Small intestine (tissue), 7 donors: ENCODE measurements around the gene RTP5. TPM values are rescaled to one million over a fixed set of nuclear protein-coding genes. Genes with fewer than 3 reads are reported as not detected.

Experiments used
- DNase-seq, 2 donors: peaks; one replicate each; pipeline versions ENCODE4 v3.0.0 to v3.0.0-alpha.2; 2013
- FAIRE-seq: peaks from 2 replicates; lab custom pipeline; 2012; peaks lifted over from hg19 to GRCh38; lab: Jason Lieb, UNC
- H3K27ac ChIP-seq, 3 donors: one replicate each; pipeline ENCODE4 v1.5.1; 2013; ENCODE audit warnings: low read length in 2 of 3, mild to moderate bottlenecking in 2 of 3, control low read depth in 1 of 3, inconsistent platforms in 1 of 3, low read depth in 1 of 3, moderate library complexity in 1 of 3
- H3K27me3 ChIP-seq, 3 donors: one replicate each; pipeline ENCODE4 v1.6.1; 2013; ENCODE audit warnings: low read length in 3 of 3, inconsistent platforms in 1 of 3; ENCODE audit not compliant: control insufficient read depth in 3 of 3, insufficient read depth in 3 of 3
- H3K36me3 ChIP-seq, 3 donors: one replicate each; pipeline ENCODE4 v1.6.1; 2013; ENCODE audit warnings: low read length in 3 of 3, inconsistent platforms in 1 of 3, low read depth in 1 of 3, mild to moderate bottlenecking in 1 of 3, moderate library complexity in 1 of 3; ENCODE audit not compliant: control insufficient read depth in 3 of 3, insufficient read depth in 2 of 3
- H3K4me1 ChIP-seq, 3 donors: one replicate each; pipeline ENCODE4 v1.6.1; 2013; ENCODE audit warnings: low read length in 2 of 3, inconsistent platforms in 1 of 3, low read depth in 1 of 3, mild to moderate bottlenecking in 1 of 3, moderate library complexity in 1 of 3; ENCODE audit not compliant: control insufficient read depth in 3 of 3, insufficient read depth in 2 of 3
- H3K4me3 ChIP-seq, 3 donors: one replicate each; pipeline ENCODE4 v1.5.1; 2013; ENCODE audit warnings: low read length in 3 of 3, control low read depth in 1 of 3, inconsistent platforms in 1 of 3, low read depth in 1 of 3, mild to moderate bottlenecking in 1 of 3, moderate library complexity in 1 of 3
- H3K9me3 ChIP-seq, 2 donors: one replicate each; pipeline ENCODE4 v1.6.1; 2013; ENCODE audit warnings: low read depth in 1 of 2, low read length in 1 of 2; ENCODE audit not compliant: control insufficient read depth in 2 of 2, insufficient read depth in 1 of 2
- WGBS, 3 donors: extraction: QIAGEN DNeasy Blood & Tissue Kit; methylation state at CpG; one replicate each; pipeline ENCODE4 v1.1.7; 2013; 5-methylcytosine and 5-hydroxymethylcytosine counted together
- polyA plus RNA-seq, 4 donors: library from polyadenylated mRNA; stranded (reverse) in 3 of 4; unstranded in 1 of 4; fragments of 200-250 nt in 3 of 4; fragments of 120-200 nt in 1 of 4; gene quantifications; one replicate each; pipeline versions ENCODE4 v1.2.1 to v1.2.3, GENCODE V29; 2013
- donor health status: healthy with polysubstance abuse.
- donor health status: control.
- donor health status: control.
- donor health status: Bipolar disorder and iron deficiency.
- donor health status: healthy.

The RTP5 gene
- polyA plus RNA-seq, 4 donors = 0.04 TPM; not detected in 3

DNA sequence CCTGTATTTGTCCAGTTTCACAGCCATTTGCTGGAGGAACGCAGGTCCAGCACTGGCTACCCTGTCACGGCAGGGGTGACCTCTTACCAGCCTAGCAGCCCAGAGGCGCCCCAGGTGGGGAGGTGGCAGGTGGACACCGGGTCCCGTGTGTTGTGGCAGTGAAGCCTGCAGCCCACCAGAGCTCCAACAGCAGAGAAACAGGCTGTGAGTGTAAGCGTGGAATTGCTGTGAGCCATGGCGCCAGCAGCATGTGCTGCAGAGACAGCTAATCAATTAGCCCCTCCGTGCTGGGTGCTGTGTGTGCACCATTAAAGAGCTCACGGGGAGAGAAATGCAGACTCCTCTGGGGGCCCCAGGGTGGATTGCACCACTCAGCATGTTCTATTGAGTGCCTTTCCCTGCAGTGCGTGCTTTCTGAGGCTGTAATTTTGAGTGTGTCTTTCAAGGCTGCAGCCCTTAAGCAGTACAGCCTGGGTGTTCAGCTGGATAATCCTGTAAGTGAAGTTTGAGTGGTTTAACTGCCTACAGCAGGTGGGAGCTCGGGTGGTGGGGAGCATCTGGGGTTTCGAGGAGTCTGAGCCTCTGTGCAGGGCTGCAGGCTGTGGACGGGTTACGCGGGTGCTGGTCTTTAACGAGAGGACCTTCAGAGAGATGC is 15.9 kb downstream of the RTP5 start:
- FAIRE-seq = no peak
- no peak overlapping the region for H3K27ac ChIP-seq
- peaks cover 0 to 7% of the 10 kb centered on the region in 2 donors for H3K9me3 ChIP-seq
- H3K36me3 ChIP-seq = peaks cover 0 to 5% (median 0%) of the 10 kb centered on the region in 3 donors
- DNase-seq = no peak
- peaks cover 0 to 10% (median 3%) of the 10 kb centered on the region in 3 donors for H3K4me1 ChIP-seq
- H3K27me3 ChIP-seq = no peaks in the 10 kb centered on the region
- no peak overlapping the region for H3K4me3 ChIP-seq
- WGBS, 3 donors = 85 to 88% (median 87%) methylated on average over 16 of the region's 16 CpGs

DNA sequence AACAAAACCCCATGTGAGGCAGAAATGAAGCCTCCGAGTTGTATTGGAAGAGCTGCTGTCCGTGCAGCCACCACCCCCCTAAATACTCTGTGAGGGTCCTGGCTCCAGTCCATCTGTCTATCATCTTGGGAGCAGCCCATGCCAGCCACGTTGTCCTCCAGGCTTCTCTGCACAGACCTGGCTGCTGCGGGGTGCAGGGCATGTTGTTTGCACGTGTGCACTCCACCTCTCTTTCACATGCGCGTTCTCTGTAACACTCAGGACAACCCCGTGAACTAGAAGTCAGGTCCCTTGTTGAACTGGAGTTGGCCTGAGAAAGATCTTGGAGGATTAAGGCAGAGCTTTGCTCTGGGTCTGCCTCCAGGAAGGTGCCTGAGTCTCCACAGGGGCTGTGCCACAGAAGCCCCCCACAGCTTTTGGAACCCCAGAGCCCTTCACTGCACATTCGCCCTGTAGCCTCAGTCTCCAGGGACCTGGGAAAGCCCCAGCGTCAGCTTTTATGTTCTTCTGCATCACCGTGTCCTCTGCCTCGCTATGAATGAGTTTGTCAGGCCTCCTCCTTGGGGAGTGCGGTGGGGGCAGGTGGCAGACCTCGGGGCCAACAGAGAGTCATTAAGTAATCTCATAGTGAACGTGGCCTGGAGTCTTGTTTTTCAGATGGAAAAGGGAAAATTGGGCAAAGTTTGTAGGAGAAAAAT is 16.6 kb downstream of the RTP5 start:
- Histone ChIP-seq H3K4me3 (no peak overlapping the region), H3K9me3 (peaks cover 0 to 7% of the 10 kb centered on the region in 2 donors), H3K27me3 (no peaks in the 10 kb centered on the region), H3K4me1 (peaks cover 0 to 8% (median 3%) of the 10 kb centered on the region in 3 donors), H3K27ac (no peak overlapping the region), H3K36me3 (peaks cover 0 to 5% (median 0%) of the 10 kb centered on the region in 3 donors)
- DNase-seq (no peak), FAIRE-seq (no peak)
- 64 to 75% (median 69%) methylated on average over 15 of the region's 15 CpGs for WGBS, 3 donors

- no peak overlapping the region for H3K27ac ChIP-seq
- FAIRE-seq = no peak
These were observed 17.4 kb downstream of the RTP5 start for GRCh38 chr2:241886840-241887447.

DNA sequence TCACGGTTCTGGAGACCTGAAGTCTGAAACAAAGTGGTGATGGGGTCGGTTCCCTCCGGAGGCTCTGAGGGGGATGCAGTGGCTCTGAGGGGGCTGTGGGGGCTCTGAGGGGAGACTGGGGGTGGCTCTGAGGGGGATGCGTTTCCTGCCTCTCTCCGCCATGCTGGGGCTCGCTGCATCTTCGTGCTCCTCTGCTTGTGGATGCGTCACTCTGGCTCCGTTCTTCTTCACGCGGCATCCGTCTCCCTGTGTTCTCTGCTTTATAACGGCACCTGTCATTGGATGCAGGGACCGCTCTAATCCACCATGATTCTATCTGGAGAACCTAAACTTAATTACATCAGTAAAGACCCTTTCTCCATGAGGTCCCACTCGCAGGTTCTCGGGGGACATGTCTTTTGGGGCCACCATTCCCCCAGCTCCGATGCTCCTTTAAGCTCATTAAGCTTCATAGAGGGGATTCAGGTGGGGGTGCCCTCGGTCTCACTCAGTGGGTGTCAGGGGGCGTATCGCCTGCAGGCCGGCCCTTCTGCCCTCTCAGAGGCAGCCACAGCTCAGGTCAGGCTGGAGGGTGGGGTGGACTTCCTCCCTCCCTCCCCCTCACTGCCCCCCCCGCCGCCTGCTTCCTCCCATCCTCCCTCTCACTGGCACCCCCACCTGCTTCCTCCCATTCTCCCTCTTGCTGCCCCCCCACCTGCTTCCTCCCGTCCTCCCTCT is 18.4 kb downstream of the RTP5 start:
- Histone ChIP-seq H3K36me3 (peaks cover 0 to 5% (median 0%) of the 10 kb centered on the region in 3 donors), H3K9me3 (peaks cover 0 to 7% of the 10 kb centered on the region in 2 donors), H3K4me1 (no peaks in the 10 kb centered on the region), H3K27me3 (no peaks in the 10 kb centered on the region), H3K27ac (no peak overlapping the region), H3K4me3 (no peak overlapping the region)
- WGBS, 3 donors = 82 to 92% (median 91%) methylated on average over 20 to 23 of the region's 24 CpGs
- no peak for FAIRE-seq
- no peak for DNase-seq

More at GRCh38 chr2:241886840-241887447, 17.4 kb downstream of the RTP5 start:
- WGBS, 3 donors = 93 to 94% (median 93%) methylated on average over 19 of the region's 19 CpGs
- H3K9me3 ChIP-seq = peaks cover 0 to 7% of the 10 kb centered on the region in 2 donors
- H3K4me3 ChIP-seq = no peak overlapping the region
- peaks cover 0 to 6% (median 3%) of the 10 kb centered on the region in 3 donors for H3K4me1 ChIP-seq
- no peak for DNase-seq
- peaks cover 0 to 5% (median 0%) of the 10 kb centered on the region in 3 donors for H3K36me3 ChIP-seq
- no peaks in the 10 kb centered on the region for H3K27me3 ChIP-seq

GRCh38 chr2:241888641-241889040 is 19.1 kb downstream of the RTP5 start:
- peaks cover 0 to 5% (median 0%) of the 10 kb centered on the region in 3 donors for H3K36me3 ChIP-seq
- WGBS, 3 donors = 51 to 65% (median 59%) methylated on average over 5 of the region's 6 CpGs
- H3K27me3 ChIP-seq = no peaks in the 10 kb centered on the region
- FAIRE-seq (no peak), DNase-seq (no peak)
- no peak overlapping the region for H3K27ac ChIP-seq
- H3K4me3 ChIP-seq = no peak overlapping the region
- peaks cover 0 to 7% of the 10 kb centered on the region in 2 donors for H3K9me3 ChIP-seq
- no peaks in the 10 kb centered on the region for H3K4me1 ChIP-seq

- WGBS, 3 donors = 33 to 82% (median 57%) methylated on average over 26 to 29 of the region's 29 CpGs
- DNase-seq = no peak
- Histone ChIP-seq H3K9me3 (peaks cover 0 to 7% of the 10 kb centered on the region in 2 donors), H3K4me3 (no peak overlapping the region), H3K36me3 (no peaks in the 10 kb centered on the region), H3K4me1 (no peaks in the 10 kb centered on the region), H3K27me3 (no peaks in the 10 kb centered on the region), H3K27ac (no peak overlapping the region)
- no peak for FAIRE-seq
These were observed 21.2 kb downstream of the RTP5 start for GRCh38 chr2:241890524-241891235.

- WGBS, 3 donors = 85 to 93% (median 91%) methylated on average over 22 to 27 of the region's 27 CpGs
- no peaks in the 10 kb centered on the region for H3K27me3 ChIP-seq
- FAIRE-seq (no peak), DNase-seq (no peak)
- no peaks in the 10 kb centered on the region for H3K36me3 ChIP-seq
- no peak overlapping the region for H3K4me3 ChIP-seq
- no peaks in the 10 kb centered on the region for H3K4me1 ChIP-seq
- no peak overlapping the region for H3K27ac ChIP-seq
- H3K9me3 ChIP-seq = peaks cover 0 to 7% of the 10 kb centered on the region in 2 donors
These were observed 21.9 kb downstream of the RTP5 start for GRCh38 chr2:241891315-241891987.
